Sigmoid colon (tissue), 4 donors: ENCODE measurements around the gene NRXN2.

Experiments used
- EP300 ChIP-seq, 4 donors: sonication (generic); formaldehyde crosslinking; IDR thresholded peaks; one replicate each; pipeline ENCODE4 v1.6.1; 2017; ENCODE audit warnings: antibody characterized with exemption in 4 of 4
- POLR2A ChIP-seq, 2 donors: fragments of 450-650 bp; IDR thresholded peaks; one replicate each; pipeline ENCODE4 v1.6.1; 2016; ENCODE audit warnings: antibody characterized with exemption in 2 of 2, mild to moderate bottlenecking in 2 of 2, moderate library complexity in 2 of 2

GRCh38 chr11:64681171-64681570 is 41.8 kb downstream of the NRXN2 start:
- TF ChIP-seq POLR2A (IDR thresholded peaks at IDR 0.05), result no peak
- TF ChIP-seq EP300 (IDR thresholded peaks at IDR 0.05), result no peak
